HG03060 (cell line): ENCODE data around the gene ALOX12.

Experiments used
- ATAC-seq: cut with Tn5 transposase; IDR thresholded peaks from one replicate; pipeline ENCODE4 v1.9.1; 2021; ENCODE audit warnings: low read depth, moderate number of reproducible peaks; ENCODE audit not compliant: unreplicated experiment

Gene ALOX12

GRCh38 chr17:7019839-7020519 is 24.1 kb downstream of the ALOX12 start:
- no peak for ATAC-seq

- ATAC-seq: no peak
Observed at GRCh38 chr17:7020894-7021664, 25.2 kb downstream of the ALOX12 start.

DNA sequence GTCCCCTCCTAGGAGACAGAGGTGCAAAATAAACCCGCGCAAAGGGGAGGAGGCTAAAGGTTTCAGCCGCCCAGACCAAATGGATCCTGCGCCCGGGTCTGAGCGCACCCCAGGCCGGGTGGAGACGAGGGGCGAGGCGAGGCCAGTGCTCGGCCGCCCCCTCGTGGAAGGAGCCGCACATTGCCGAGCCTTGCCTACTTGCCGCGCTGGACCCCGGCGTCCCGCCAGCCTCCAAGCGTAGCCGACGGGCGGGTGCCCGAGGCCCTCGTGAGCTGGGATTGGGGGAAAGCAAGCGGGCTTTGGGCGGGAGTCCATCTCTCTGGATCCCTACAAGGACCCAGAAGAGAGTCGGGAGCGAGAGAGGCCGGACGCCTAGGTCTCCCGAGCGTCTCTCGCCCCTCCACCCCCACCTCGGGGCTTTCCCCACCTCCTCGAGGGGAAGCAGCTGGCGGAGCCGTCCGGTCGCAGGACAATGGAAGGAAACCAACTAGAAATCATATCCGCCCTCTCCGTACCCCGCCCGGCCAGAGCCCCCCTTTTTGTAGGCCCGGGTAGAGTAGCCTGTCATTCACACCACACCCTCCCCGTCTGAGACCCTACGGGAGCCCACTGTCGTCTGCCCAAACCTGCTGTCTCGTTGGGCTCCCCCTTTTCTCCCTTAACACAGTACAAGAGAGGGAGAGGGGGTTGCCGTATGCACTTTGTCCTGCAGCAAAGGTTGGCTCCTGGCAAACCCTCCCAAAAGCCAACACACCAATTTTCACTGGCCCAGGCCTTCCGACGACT is 26.3 kb downstream of the ALOX12 start:
- peak; percentile 46 for ATAC-seq

DNA sequence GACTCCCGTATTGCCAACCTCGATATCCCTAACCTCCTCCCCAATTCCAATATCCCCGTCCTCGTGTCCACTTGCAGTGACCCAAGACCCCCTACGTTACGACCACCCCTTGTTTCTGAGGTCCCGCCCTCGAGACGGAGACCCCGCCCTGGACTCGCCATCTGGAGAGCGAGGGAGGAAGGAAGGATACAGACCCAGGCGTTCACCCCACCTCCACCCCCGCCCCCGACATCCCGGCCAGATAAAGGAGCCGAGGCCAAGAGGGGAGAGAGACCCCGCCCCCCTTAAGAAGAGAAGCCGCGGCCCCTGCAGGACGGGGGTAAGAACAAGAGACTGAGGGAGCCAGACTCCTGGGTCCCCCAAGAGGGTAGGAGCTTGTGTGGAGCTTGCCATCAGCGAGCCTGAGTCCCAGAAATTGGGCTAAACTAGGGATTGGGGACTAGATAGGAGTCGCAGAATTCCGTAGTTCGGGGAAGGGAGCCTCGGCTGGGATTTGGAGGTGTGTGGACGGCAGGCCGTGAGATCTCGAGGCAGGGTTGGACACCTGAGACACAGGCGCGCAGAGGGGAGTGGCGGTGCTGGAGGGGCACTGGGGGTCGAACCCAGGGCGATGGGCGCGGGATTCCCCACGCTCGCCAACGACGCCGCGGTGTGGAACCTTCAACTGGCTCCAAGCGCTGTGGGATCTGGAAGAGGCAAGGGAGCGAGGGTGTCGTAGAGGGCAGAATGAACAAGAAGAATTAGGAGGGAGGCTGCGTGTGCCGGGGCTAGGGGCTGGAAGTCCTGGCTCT is 27.1 kb downstream of the ALOX12 start, which contains the start of gene BCL6B:
Gene BCL6B (plus strand): TSS at position 270 of the 791 bp plus-strand sequence. CDS start 622 bp downstream, outside the sequence.
- ATAC-seq: no peak

DNA sequence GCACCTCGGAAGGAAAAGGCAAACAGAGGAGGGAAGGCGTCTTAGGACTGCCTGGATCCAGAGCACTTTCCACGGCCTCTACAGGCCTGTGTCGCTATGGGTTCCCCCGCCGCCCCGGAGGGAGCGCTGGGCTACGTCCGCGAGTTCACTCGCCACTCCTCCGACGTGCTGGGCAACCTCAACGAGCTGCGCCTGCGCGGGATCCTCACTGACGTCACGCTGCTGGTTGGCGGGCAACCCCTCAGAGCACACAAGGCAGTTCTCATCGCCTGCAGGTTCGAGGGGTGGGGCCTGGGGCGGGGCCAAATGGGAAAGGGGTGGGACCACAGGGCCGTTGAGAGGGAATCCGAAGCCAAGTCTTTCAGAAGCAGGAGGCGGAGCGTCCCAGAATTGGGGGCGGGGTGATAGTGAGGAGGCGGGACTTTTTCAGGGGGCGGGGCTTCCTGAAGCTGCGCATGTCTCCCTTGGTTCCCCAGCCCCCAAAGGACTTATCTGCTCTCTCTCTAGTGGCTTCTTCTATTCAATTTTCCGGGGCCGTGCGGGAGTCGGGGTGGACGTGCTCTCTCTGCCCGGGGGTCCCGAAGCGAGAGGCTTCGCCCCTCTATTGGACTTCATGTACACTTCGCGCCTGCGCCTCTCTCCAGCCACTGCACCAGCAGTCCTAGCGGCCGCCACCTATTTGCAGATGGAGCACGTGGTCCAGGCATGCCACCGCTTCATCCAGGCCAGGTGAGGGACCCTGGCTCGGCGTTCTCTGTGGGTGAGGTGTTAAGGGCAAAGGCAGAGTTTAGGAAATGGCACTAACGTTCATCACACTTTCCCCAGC is 27.9 kb downstream of the ALOX12 start:
- ATAC-seq: no peak

DNA sequence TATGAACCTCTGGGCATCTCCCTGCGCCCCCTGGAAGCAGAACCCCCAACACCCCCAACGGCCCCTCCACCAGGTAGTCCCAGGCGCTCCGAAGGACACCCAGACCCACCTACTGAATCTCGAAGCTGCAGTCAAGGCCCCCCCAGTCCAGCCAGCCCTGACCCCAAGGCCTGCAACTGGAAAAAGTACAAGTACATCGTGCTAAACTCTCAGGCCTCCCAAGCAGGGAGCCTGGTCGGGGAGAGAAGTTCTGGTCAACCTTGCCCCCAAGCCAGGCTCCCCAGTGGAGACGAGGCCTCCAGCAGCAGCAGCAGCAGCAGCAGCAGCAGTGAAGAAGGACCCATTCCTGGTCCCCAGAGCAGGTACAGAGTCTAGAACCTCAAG is 28.5 kb downstream of the ALOX12 start:
- ATAC-seq: no peak

- no peak for ATAC-seq
Observed at GRCh38 chr17:7025245-7025644, 29.4 kb downstream of the ALOX12 start.

GRCh38 chr17:7026471-7027115 is 30.7 kb downstream of the ALOX12 start:
- ATAC-seq: no peak

DNA sequence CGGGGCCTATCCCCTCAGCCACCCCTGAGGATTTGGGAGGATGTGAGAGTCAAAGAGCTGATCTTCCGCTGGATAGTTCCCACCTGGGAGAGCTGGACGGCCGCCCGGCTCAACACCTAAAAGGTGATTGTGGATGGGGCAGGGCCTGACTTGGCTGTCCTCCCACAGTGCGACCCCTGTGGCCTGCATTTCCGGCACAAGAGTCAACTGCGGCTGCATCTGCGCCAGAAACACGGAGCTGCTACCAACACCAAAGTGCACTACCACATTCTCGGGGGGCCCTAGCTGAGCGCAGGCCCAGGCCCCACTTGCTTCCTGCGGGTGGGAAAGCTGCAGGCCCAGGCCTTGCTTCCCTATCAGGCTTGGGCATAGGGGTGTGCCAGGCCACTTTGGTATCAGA is 31.5 kb downstream of the ALOX12 start:
- ATAC-seq: no peak

- ATAC-seq: no peak
Observed at GRCh38 chr17:7029096-7029495, 33.2 kb downstream of the ALOX12 start.

DNA sequence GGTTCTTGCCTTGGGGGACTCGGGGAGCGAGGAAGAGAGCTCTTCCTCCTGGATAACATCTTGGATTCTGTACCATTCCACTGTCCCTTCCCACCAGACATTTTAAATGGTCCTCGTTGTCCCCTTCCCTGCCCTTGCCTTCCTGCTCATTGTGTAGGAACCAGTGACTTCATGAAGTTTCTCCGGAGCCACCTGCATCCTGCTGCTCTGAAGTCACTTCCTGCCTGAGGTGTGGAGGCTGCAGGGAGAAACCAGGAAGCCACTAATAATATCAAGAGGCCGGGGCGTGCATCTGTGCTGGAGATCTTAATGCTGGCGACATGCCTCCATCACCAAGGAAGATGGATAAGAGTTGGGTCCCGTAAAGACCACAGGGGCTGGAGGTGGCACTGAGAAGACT is 33.8 kb downstream of the ALOX12 start:
- ATAC-seq: no peak

DNA sequence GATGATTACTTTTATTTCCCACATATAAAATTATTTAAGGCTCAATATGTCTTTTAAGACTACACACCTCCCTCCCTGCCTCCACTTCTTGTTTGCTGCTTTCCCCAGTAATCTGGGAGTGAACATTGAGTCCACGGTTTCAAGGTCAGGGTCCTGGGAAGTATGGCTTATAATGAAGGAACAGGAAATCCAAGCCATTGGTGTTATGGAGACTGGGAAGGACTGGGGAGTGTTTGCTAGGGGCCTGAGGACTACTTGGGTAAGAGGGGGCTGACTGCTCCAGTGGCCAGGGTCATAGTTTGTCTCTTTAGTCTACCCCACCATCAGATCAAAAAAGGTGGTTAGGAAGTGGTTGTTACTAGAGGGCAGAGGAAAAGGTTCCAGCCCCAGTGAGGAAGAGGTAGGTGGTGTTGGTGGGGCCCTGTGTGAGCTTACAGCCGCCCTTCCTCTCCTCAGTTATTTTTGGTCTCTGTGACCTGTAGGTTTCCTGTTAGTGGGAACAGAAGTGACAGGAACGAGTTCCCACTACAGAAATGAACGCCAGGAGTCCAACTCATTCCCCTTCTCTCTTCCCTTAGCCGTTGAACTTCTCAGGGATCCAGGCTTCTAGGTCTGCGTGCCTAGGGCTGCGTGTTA is 39.2 kb downstream of the ALOX12 start:
- no peak for ATAC-seq

- peak; percentile 81 for ATAC-seq
Observed at GRCh38 chr17:7035591-7036368, 39.9 kb downstream of the ALOX12 start, which contains the start of gene SLC16A13. Gene SLC16A13, plus strand, starts transcription at chr17:7036015. Its CDS starts 368 bp downstream, at chr17:7036383.

- no peak for ATAC-seq
Observed at GRCh38 chr17:7038025-7038862, 42.4 kb downstream of the ALOX12 start.

GRCh38 chr17:7039832-7040231 is 44.0 kb downstream of the ALOX12 start:
- ATAC-seq: no peak

DNA sequence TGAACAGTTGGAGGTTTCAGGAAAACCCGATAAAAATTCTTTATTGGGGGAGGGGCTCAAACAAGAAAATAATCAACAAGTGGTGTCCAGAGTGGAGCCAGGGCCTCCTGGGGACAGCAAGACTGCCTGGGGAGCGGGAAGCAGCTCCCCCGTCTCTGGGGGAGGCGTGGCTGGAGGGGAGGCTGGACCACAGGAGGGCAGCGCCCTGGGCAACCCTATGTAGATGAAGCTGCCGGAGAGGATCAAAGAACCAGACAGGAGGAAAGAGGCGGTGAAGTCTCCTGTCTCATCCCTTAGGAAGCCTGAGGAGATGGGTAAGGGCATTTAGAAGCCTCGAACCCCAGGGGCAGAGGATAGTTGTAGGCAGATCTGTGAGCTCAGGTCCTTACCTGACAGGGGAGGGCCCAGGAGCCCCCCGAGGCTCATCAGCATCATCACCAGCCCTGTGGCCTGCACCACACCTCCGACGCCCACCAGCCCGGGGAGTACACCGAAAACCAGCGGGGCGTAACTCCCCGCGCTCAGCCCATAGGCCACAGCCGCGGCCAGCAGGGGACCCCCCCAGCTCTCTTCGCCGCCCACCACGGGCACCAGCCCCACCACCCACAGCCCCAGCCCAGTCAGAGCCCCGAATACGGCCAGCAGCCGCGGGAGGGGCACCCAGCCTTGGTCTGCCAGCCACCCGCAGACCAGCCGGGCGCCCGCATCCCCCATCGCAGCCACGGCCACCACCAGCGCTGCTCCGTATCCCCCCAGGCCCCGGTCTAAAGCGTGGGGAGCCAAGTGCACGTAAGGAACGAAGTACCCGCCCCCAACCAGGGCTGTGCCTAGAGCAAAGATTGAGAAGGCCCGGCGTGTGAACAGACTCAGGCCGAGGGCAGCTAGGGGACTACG is 46.0 kb downstream of the ALOX12 start:
- no peak for ATAC-seq
